OCI-LY3 (cell line): Measurements from ENCODE around the gene GPRC5B.

Experiments used
- H2AFZ ChIP-seq: fragments of 200-600, 300-600 bp; shearing (Covaris generic); 2 replicates; pipeline ENCODE4 v1.6.0; 2014; ENCODE audit warnings: antibody characterized with exemption, low read depth, low read length
- H3K27ac ChIP-seq: fragments of 200-600, 300-600 bp; sonication (generic); 2 replicates; pipeline ENCODE4 v1.5.1; 2014; ENCODE audit warnings: mild to moderate bottlenecking, low read length, moderate library complexity, mixed read lengths
- H3K27me3 ChIP-seq: fragments of 200-600, 300-600 bp; sonication (generic); 2 replicates; pipeline ENCODE4 v1.6.1; 2014; ENCODE audit warnings: low read depth, low read length, mixed read lengths
- H3K36me3 ChIP-seq: fragments of 200-600, 300-600 bp; sonication (generic); replicated peaks from 2 replicates; pipeline ENCODE3; 2014; ENCODE audit warnings: low read depth, low read length, mixed read lengths
- H3K4me1 ChIP-seq: fragments of 300-600, 200-600 bp; sonication (generic); 2 replicates; pipeline ENCODE4 v1.6.1; 2014; ENCODE audit warnings: low read length, mixed read lengths
- H3K4me2 ChIP-seq: fragments of 200-600, 300-600 bp; sonication (generic); 2 replicates; pipeline ENCODE4 v1.6.1; 2014; ENCODE audit warnings: low read length, mixed read lengths
- H3K4me3 ChIP-seq: fragments of 300-600, 200-600 bp; sonication (generic); 2 replicates; pipeline ENCODE4 v1.5.1; 2014; ENCODE audit warnings: antibody characterized with exemption, mild to moderate bottlenecking, low read length, moderate library complexity
- H3K79me2 ChIP-seq: fragments of 300-600, 200-600 bp; shearing (Covaris generic); 2 replicates; pipeline ENCODE4 v1.6.1; 2014; ENCODE audit warnings: mild to moderate bottlenecking, low read length, mixed read lengths
- H3K9ac ChIP-seq: fragments of 300-600, 200-600 bp; shearing (Covaris generic); 2 replicates; pipeline ENCODE4 v1.6.0; 2014; ENCODE audit warnings: mild to moderate bottlenecking, low read length, moderate library complexity
- H3K9me3 ChIP-seq: fragments of 200-600, 300-600 bp; shearing (Covaris generic); 2 replicates; pipeline ENCODE4 v1.6.1; 2014; ENCODE audit warnings: low read length, mixed read lengths; ENCODE audit not compliant: insufficient read depth
- H4K20me1 ChIP-seq: fragments of 200-600, 300-600 bp; sonication (generic); 2 replicates; pipeline ENCODE4 v1.6.1; 2016; ENCODE audit warnings: low read length, mixed read lengths; ENCODE audit not compliant: insufficient read depth
- EZH2phosphoT487 ChIP-seq: fragments of 200-600 bp; shearing (Covaris generic); IDR thresholded peaks from 2 replicates; pipeline ENCODE4 v1.6.1; 2018; ENCODE audit warnings: antibody characterized with exemption, mixed run types, low read depth
- TF ChIP-seq, protein P1 (sequence below): fragments of 200-600, 300-600 bp; sonication (generic); IDR thresholded peaks from 2 replicates; pipeline ENCODE4 v1.5.1; 2014; ENCODE audit warnings: antibody characterized with exemption, low read length, low read depth

Gene GPRC5B

DNA sequence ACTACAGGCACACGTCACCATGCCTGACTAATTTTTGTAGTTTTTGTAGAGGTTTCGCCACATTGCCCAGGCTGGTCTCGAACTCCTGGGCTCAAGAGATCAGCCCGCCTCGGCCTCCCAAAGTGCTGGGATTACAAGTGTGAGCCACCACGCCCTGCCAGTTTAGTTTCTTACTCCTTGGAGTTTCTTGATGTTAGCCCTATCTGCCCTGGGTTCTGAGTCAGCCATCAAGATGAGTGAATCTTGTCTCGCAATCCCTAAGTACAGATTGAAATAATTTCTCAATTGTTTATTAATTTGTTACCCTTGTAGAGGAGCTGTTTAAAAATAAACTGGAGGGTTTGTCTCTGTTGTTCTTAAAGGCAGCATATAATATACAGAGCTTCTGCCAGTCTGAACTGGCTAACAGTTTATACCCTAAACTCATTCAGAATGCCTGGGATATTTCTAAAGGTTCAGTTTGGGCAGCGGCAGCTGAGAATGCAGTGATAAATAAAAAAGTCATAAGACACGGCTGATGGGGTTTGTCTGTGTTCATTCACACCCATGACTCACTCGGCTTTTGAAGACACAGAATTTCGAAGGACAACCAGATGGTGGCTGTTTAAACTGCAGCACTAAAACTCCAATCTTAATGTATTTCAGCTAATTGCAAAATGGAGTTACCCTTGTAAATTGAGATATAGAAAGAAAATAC lies 39.6 kb downstream of the GPRC5B start:
- Histone ChIP-seq H2AFZ (no peak overlapping the region), H4K20me1 (no peaks in the 10 kb centered on the region), H3K79me2 (no peaks in the 10 kb centered on the region), H3K9me3 (no peaks in the 10 kb centered on the region), H3K27ac (no peak overlapping the region), H3K27me3 (0 out of 2 replicates have a peak, but pooled peaks cover 3% of the 10 kb centered on the region), H3K9ac (no peak overlapping the region), H3K4me3 (no peak overlapping the region), H3K36me3 (no peaks in the 10 kb centered on the region), H3K4me2 (no peak overlapping the region), H3K4me1 (no peaks in the 10 kb centered on the region)
- TF ChIP-seq, protein P1, sequence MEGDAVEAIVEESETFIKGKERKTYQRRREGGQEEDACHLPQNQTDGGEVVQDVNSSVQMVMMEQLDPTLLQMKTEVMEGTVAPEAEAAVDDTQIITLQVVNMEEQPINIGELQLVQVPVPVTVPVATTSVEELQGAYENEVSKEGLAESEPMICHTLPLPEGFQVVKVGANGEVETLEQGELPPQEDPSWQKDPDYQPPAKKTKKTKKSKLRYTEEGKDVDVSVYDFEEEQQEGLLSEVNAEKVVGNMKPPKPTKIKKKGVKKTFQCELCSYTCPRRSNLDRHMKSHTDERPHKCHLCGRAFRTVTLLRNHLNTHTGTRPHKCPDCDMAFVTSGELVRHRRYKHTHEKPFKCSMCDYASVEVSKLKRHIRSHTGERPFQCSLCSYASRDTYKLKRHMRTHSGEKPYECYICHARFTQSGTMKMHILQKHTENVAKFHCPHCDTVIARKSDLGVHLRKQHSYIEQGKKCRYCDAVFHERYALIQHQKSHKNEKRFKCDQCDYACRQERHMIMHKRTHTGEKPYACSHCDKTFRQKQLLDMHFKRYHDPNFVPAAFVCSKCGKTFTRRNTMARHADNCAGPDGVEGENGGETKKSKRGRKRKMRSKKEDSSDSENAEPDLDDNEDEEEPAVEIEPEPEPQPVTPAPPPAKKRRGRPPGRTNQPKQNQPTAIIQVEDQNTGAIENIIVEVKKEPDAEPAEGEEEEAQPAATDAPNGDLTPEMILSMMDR = no peak
- TF ChIP-seq EZH2phosphoT487 = no peak

DNA sequence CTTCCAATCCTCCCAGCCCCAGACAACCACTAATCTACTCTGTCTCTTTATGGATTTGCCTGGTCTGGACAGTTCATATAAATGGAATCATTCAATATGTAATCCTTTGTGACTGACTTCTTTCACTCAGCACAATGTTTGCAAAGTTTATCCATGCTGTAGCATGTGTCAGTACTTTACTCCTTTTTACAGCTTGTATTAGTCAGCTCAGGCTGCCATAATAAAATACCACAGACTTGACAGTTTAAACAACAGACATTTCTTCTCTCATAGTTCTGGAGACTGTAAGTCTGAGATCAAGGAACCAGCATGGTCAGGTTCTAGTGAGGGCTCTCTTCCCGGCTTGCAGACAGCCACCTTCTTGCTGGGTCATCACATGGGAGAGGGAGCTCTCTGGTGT lies 41.3 kb downstream of the GPRC5B start:
- Histone ChIP-seq H2AFZ (no peak overlapping the region), H3K4me3 (no peak overlapping the region), H3K4me2 (no peak overlapping the region), H3K27ac (no peak overlapping the region), H4K20me1 (no peaks in the 10 kb centered on the region), H3K27me3 (no peaks in the 10 kb centered on the region), H3K9me3 (no peaks in the 10 kb centered on the region), H3K79me2 (no peaks in the 10 kb centered on the region), H3K9ac (no peak overlapping the region), H3K36me3 (no peaks in the 10 kb centered on the region), H3K4me1 (peaks cover 5% of the 10 kb centered on the region; the same call in 1 of the 2 replicates)
- TF ChIP-seq, protein P1 = no peak

DNA sequence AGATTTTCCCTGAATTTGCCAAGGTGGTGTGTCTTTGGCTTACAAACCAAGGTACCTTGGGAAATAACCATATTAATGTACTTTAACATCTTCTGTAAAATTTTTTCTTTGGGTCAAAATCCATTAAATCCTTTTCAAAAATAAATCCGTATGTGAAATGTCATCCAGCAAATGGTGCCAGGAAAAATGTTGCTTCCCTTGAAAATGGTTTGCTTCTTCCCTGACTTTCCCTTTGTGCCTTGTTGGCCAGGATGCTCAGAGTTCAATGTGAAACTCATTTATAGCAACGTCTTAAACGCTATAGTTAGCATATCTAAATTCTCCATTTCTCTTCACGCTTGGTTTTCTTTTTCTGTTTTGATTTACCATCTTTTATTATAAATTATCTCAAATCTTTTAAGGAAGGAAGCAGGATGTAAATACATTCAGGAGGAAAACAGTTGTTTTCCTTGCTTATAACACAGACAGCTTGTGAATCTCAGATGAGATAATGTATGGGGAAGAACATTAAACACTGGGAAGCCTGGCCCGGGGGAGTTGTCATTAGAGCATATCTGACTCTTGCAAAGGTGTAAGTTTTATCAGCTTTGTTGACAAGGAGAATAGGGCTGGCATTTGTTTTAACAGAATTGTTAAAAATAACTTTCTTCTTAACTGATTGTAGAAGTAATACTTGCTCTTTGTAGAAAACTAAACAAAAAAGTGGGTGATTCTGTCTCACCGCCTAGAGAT lies 42.1 kb downstream of the GPRC5B start:
- Histone ChIP-seq H3K27me3 (no peaks in the 10 kb centered on the region), H2AFZ (no peak overlapping the region), H3K4me2 (no peak overlapping the region), H3K27ac (no peak overlapping the region), H3K9ac (no peak overlapping the region), H3K36me3 (no peaks in the 10 kb centered on the region), H3K4me3 (no peak overlapping the region), H3K4me1 (peaks cover 12% of the 10 kb centered on the region), H3K9me3 (no peaks in the 10 kb centered on the region), H4K20me1 (no peaks in the 10 kb centered on the region), H3K79me2 (no peaks in the 10 kb centered on the region)
- TF ChIP-seq, protein P1 = no peak

DNA sequence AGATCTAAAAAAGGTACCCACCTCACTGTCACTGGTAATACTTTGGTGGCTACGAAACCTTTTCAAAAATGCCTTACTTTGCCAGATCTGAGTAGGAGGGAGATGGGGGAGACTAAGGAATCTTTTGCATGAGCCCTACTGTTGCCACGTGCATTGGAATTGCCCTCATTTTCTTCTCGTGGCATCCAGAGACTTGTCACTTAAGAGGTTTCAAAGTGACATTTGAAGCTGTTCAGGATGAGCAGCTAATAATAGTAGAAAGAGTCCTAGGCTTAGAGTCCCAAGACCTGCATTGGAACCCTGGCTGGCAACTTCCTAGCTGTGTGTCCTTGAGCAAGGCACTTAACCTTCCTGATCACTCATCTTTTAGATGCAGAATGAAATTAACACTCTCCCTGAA lies 43.5 kb downstream of the GPRC5B start:
- no peak overlapping the region for H2AFZ ChIP-seq
- H4K20me1 ChIP-seq = no peaks in the 10 kb centered on the region
- H3K9ac ChIP-seq = no peak overlapping the region
- H3K9me3 ChIP-seq = no peaks in the 10 kb centered on the region
- H3K27ac ChIP-seq = no peak overlapping the region
- H3K4me2 ChIP-seq = no peak overlapping the region
- H3K36me3 ChIP-seq = no peaks in the 10 kb centered on the region
- H3K79me2 ChIP-seq = no peaks in the 10 kb centered on the region
- TF ChIP-seq, protein P1 = no peak
- TF ChIP-seq EZH2phosphoT487 = no peak
- peaks cover 26% of the 10 kb centered on the region for H3K4me1 ChIP-seq
- no peaks in the 10 kb centered on the region for H3K27me3 ChIP-seq
- H3K4me3 ChIP-seq = no peak overlapping the region
